Natural killer cell (primary cell): ENCODE measurements around the gene PDCD10. TPM values are rescaled to one million over a fixed set of nuclear protein-coding genes. Genes with fewer than 3 reads are reported as not detected.

Experiments
- ATAC-seq, 3 donors: fragments of 150-1000 bp in 2 of 3; fragments of 200-7000 bp in 1 of 3; cut with Tn5 transposase; 1 replicate in 1 of 3; 2 replicates in 2 of 3; pipeline ENCODE4 v1.10.0; 2021; ENCODE audit warnings: mild to moderate bottlenecking in 2 of 3, moderate library complexity in 2 of 3
- DNase-seq, 2 donors: peaks; one replicate each; pipeline versions ENCODE4 v3.0.0 to v3.0.0-alpha.2; 2013 to 2021; ENCODE audit warnings: mixed read lengths in 1 of 2
- H3K27ac ChIP-seq: one replicate; pipeline ENCODE4 v1.5.1; 2013; ENCODE audit warnings: mild to moderate bottlenecking, low read length
- H3K27me3 ChIP-seq: one replicate; pipeline ENCODE4 v1.6.1; 2013; ENCODE audit warnings: low read length; ENCODE audit not compliant: control insufficient read depth, insufficient read depth
- H3K36me3 ChIP-seq: one replicate; pipeline ENCODE4 v1.6.1; 2013; ENCODE audit warnings: low read length; ENCODE audit not compliant: control insufficient read depth, insufficient read depth
- H3K4me1 ChIP-seq: one replicate; pipeline ENCODE4 v1.6.1; 2013; ENCODE audit warnings: low read length; ENCODE audit not compliant: control insufficient read depth, insufficient read depth
- H3K4me3 ChIP-seq: one replicate; pipeline ENCODE4 v1.5.1; 2013; ENCODE audit warnings: low read length
- H3K9me3 ChIP-seq: one replicate; pipeline ENCODE4 v1.6.1; 2013; ENCODE audit warnings: low read length; ENCODE audit not compliant: control insufficient read depth, insufficient read depth
- H3K27ac Mint-ChIP-seq, 2 donors: one replicate each; pipeline ENCODE4 v1.8.0; 2022; ENCODE audit warnings: mild to moderate bottlenecking in 2 of 2, mixed read lengths in 2 of 2, moderate library complexity in 1 of 2
- H3K27me3 Mint-ChIP-seq, 2 donors: one replicate each; pipeline ENCODE4 v1.8.0; 2022; ENCODE audit warnings: low read depth in 2 of 2, mixed read lengths in 2 of 2
- H3K36me3 Mint-ChIP-seq: one replicate; pipeline ENCODE4 v1.8.0; 2022; ENCODE audit warnings: mixed read lengths
- H3K4me1 Mint-ChIP-seq, 2 donors: one replicate each; pipeline ENCODE4 v1.8.0; 2022; ENCODE audit warnings: mixed read lengths in 2 of 2
- H3K4me3 Mint-ChIP-seq: one replicate; pipeline ENCODE4 v1.8.0; 2022; ENCODE audit warnings: mild to moderate bottlenecking, moderate library complexity, mixed read lengths
- H3K9me3 Mint-ChIP-seq, 2 donors: one replicate each; pipeline ENCODE4 v1.8.0; 2022; ENCODE audit warnings: mixed read lengths in 2 of 2
- WGBS: methylation state at CpG from one replicate; pipeline ENCODE4 v1.1.7; 2013; ENCODE audit warnings: missing lambda C conversion rate; ENCODE audit not compliant: insufficient coverage; 5-methylcytosine and 5-hydroxymethylcytosine counted together
- intact Hi-C: fragments of 100-400 bp; cut with micrococcal nuclease; formaldehyde crosslinking; loops from one replicate; pipeline ENCODE4 v1.14.2; 2022
- total RNA-seq, 4 donors: library from RNA; stranded (reverse); fragments of 120-200 nt in 1 of 4; gene quantifications; one replicate each; pipeline versions ENCODE4 v1.2.3 to v1.2.4, GENCODE V29; 2013 to 2022
- TF ChIP-seq, protein P1 (sequence below): fragments of 200-600 bp; IDR thresholded peaks from one replicate; pipeline ENCODE4 v1.8.0; 2022; ENCODE audit warnings: antibody characterized with exemption

Gene PDCD10
- total RNA-seq, 3 donors from 2014 or later (not counting 1 experiment from before 2014, with no cell fraction given): 50.6 to 58.3 (median 50.8) TPM

DNA sequence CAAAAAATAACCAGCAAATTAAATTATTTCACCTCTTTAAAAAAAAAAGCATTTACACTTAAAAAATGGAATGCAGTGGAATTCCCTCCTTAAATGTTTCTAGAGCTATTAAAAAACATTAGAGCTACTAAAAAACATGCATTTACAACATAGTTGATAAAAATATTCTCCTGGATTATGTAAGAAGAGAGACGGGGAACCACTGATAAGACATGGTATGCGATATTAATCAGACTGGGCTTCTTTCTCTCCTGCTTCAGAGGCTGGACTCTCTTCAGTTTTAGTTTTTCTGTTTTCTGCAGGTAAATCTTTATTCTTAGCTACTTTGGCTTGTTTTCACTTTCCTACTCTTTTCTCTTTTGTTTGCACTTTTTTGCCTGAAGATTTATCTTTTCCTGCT lies 40.6 kb downstream of the PDCD10 start:
- no peaks in the 10 kb centered on the region for H3K27me3 ChIP-seq
- peaks cover 15 to 24% of the 10 kb centered on the region in 2 donors for H3K4me1 Mint-ChIP-seq
- H3K27me3 Mint-ChIP-seq: no peaks in the 10 kb centered on the region
- no peak overlapping the region for H3K4me3 Mint-ChIP-seq
- peaks cover 20% of the 10 kb centered on the region for H3K36me3 Mint-ChIP-seq
- intact Hi-C loops: no loop called here
- H3K36me3 ChIP-seq: peaks cover 41% of the 10 kb centered on the region
- H3K4me1 ChIP-seq: peaks cover 4% of the 10 kb centered on the region
- H3K9me3 ChIP-seq: no peaks in the 10 kb centered on the region
- no peak for ATAC-seq
- DNase-seq: no peak
- WGBS: 97% methylated on average over 2 of the region's 2 CpGs
- peak overlapping the region; percentile 58 to 74 for H3K27ac Mint-ChIP-seq
- TF ChIP-seq, protein P1, sequence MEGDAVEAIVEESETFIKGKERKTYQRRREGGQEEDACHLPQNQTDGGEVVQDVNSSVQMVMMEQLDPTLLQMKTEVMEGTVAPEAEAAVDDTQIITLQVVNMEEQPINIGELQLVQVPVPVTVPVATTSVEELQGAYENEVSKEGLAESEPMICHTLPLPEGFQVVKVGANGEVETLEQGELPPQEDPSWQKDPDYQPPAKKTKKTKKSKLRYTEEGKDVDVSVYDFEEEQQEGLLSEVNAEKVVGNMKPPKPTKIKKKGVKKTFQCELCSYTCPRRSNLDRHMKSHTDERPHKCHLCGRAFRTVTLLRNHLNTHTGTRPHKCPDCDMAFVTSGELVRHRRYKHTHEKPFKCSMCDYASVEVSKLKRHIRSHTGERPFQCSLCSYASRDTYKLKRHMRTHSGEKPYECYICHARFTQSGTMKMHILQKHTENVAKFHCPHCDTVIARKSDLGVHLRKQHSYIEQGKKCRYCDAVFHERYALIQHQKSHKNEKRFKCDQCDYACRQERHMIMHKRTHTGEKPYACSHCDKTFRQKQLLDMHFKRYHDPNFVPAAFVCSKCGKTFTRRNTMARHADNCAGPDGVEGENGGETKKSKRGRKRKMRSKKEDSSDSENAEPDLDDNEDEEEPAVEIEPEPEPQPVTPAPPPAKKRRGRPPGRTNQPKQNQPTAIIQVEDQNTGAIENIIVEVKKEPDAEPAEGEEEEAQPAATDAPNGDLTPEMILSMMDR: no peak
- H3K9me3 Mint-ChIP-seq: no peaks in the 10 kb centered on the region
- no peak overlapping the region for H3K27ac ChIP-seq
- no peak overlapping the region for H3K4me3 ChIP-seq

DNA sequence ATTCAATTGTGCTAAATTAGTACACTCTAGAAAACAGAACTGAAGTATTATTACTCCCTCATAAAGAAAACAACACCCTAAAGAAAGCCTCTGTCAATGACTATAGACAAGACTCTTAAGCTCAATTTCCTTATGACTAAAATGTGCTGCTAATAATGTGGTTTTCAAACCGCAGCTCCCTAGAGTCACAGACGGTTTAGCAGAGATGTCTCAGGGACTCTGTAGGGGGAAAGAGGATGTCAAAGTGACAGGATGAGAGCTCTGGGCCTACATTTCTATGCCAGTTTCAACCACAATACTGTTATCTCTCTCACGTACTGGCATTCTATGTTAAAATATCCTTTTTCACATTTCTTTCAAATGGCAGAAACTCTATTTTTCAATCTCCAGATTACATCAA lies 43.3 kb downstream of the PDCD10 start:
- peaks cover 22% of the 10 kb centered on the region for H3K36me3 Mint-ChIP-seq
- TF ChIP-seq, protein P1: no peak

DNA sequence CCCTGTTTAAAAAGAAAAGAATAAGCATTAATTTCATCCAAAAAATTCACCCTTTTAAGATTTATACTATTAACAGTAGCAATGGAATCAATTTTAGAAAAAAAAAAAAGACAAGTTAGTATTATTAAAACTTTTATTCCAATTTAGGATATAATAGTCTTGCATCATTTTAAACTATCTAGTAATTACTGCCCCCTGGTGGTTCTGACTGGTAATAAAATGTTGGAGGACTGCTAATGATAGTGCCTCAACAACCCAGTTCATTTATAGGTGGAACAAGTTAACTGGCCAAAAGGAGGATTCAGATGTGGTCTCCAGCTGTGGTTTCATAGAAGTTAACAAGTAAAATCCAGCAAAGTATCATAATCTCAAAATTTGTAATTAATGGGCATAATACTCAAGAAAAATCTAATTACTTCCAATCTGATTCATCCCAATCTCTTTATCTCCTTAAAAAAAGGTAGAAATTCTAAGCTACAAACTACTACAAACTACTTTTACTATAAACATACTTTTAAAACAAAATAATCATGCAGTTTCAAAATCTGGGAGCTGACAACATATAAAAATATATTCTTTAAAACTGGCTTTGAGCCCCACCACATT lies 50.2 kb downstream of the PDCD10 start:
- intact Hi-C loops: loop anchor here (1.0 kb wide), 1 partner anchor 304 kb away; the partner anchor contains the start of gene ZBBX
- H3K4me1 ChIP-seq: no peaks in the 10 kb centered on the region
- peak overlapping the region in 1 of 2 donors; percentile 53 for H3K27ac Mint-ChIP-seq
- no peaks in the 10 kb centered on the region for H3K9me3 Mint-ChIP-seq
- no peak overlapping the region for H3K4me3 Mint-ChIP-seq
- no peaks in the 10 kb centered on the region for H3K9me3 ChIP-seq
- H3K36me3 ChIP-seq: peaks cover 46% of the 10 kb centered on the region
- H3K27me3 ChIP-seq: no peaks in the 10 kb centered on the region
- H3K27ac ChIP-seq: no peak overlapping the region
- peaks cover 5% of the 10 kb centered on the region for H3K36me3 Mint-ChIP-seq
- peaks cover 0 to 7% of the 10 kb centered on the region in 2 donors for H3K4me1 Mint-ChIP-seq
- H3K27me3 Mint-ChIP-seq: no peaks in the 10 kb centered on the region
- H3K4me3 ChIP-seq: no peak overlapping the region
- peak in 1 of 2 donors; percentile 80 for DNase-seq
- TF ChIP-seq, protein P1: peak; percentile 93
- peak; percentile 77 to 79 (median 78) for ATAC-seq

More for the DNA sequence above, 43.3 kb downstream of the PDCD10 start:
- Histone ChIP-seq H3K27me3 (no peaks in the 10 kb centered on the region), H3K36me3 (peaks cover 48% of the 10 kb centered on the region), H3K9me3 (no peaks in the 10 kb centered on the region), H3K4me1 (peaks cover 4% of the 10 kb centered on the region), H3K4me3 (no peak overlapping the region), H3K27ac (peak overlapping the region; percentile 11)
- Mint-ChIP-seq H3K4me1 (peaks cover 9 to 25% of the 10 kb centered on the region in 2 donors), H3K27me3 (no peaks in the 10 kb centered on the region), H3K27ac (peak overlapping the region; percentile 81 to 83), H3K9me3 (no peaks in the 10 kb centered on the region), H3K4me3 (peak overlapping the region; percentile 28)
- peak; percentile 79 to 90 (median 88) for ATAC-seq
- 0% methylated on average over 2 of the region's 3 CpGs for WGBS
- intact Hi-C loops: no loop called here
- DNase-seq: peak in 1 of 2 donors; percentile 61

DNA sequence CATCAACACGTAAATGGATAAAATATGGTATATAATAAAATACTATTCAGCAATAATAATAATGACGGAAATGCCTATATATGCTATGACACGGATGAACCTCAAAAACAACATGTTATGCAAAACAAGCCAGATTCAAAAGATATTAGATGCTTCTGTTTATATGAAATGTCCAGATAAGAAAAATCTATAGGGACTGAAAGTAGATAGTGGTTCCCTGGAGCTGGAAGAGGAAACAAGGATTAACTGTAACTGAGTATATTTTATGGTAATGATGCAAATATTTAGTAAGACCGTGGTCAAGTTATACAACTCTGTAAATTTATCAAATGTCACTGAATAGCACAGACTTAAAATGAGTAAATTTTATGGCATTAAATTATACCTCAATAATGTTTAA lies 55.2 kb downstream of the PDCD10 start:
- no peaks in the 10 kb centered on the region for H3K27me3 Mint-ChIP-seq
- peak overlapping the region in 1 of 2 donors; percentile 64 for H3K27ac Mint-ChIP-seq
- Histone ChIP-seq H3K27me3 (no peaks in the 10 kb centered on the region), H3K9me3 (peaks cover 7% of the 10 kb centered on the region), H3K4me3 (no peak overlapping the region), H3K4me1 (no peaks in the 10 kb centered on the region), H3K36me3 (peaks cover 57% of the 10 kb centered on the region), H3K27ac (no peak overlapping the region)
- H3K4me1 Mint-ChIP-seq: peaks cover 0 to 5% of the 10 kb centered on the region in 2 donors
- TF ChIP-seq, protein P1: no peak
- ATAC-seq (no peak), DNase-seq (no peak)
- no CpG with 5 or more reads among the region's 4 CpGs for WGBS
- peaks cover 2 to 12% of the 10 kb centered on the region in 2 donors for H3K9me3 Mint-ChIP-seq
- intact Hi-C loops: no loop called here
- H3K36me3 Mint-ChIP-seq: peaks cover 24% of the 10 kb centered on the region
- no peak overlapping the region for H3K4me3 Mint-ChIP-seq
